ENCODE data around the gene TAS2R50.

TAS2R50 gene

GRCh38 chr12:10952645-10953044 lies 34.1 kb downstream of the TAS2R50 start:
- no peak for DNase-seq (ENCODE audit: low read depth in 3 of 3)

DNA sequence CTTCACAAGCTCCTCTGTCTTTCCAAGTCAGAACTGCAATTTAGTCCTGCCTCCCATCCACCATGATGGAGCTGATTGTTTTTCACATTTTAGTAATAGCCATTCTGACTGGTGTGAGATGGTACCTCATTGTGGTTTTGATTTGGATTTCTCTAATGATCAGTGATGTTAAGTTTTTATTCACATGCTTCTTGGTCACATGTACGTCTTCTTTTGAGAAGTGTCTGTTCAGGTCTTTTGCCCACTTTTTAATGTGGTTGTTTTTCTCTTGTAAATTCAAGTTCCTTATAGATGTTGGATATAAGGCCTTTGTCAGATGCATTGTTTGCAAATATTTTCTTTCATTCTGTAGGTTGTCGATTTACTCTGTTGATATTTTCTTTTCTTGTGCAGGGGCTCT lies 43.5 kb downstream of the TAS2R50 start:
- no peak for DNase-seq (ENCODE audit: low read depth in 3 of 3)

DNA sequence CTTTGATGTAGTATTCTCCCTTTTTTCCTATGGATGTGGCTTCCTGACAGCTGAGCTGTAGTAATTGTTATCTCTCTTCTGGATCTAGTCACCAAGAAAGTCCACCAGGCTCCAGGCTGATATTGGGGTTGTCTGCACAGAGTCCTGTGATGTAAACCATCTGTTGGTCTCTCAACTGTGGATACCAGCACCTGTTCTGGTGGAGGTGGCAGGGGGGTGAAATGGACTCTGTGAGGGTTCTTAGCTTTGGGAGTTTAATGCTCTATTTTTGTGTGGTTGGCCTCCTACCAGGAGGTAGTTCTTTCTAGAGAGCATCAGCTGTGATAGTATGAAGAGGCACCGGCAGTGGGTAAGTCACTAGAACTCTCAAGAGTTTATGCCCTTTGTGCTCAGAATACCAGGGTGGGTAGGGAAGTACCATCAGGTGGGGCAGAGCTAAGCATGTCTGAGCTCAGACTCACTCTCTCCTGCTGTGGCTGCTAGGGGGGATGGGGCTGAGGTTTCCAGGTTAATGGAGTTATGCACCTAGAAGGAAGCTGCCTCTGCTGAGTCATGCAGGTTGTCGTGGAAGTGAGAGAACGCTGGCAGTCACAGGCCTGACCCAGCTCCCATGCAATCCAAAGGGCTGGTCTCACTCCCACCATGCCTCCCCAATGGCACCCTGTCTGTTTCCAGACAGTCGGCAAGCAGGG lies 44.6 kb downstream of the TAS2R50 start:
- DNase-seq (ENCODE audit: low read depth in 3 of 3): no peak

DNA sequence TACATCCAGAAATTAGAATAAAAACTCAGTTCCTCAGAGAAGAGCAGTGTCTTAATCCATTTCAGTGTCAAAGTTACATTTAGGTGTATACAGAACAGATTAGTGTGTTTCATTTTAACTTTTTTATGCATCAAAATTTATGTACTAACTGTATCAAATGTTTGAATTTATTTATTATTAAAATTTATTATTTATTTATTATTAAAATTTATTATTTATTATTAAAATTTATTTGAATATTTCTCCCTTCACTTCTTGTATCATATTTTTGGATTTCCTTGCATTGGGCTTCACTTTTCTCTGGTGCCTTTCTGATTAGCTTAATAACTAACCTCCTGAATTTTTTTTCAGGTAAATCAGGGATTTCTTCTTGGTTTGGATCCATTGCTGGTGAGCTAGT lies 45.3 kb downstream of the TAS2R50 start:
- no peak for DNase-seq (ENCODE audit: low read depth in 3 of 3)

- DNase-seq (ENCODE audit: low read depth in 3 of 3): no peak
Observed at GRCh38 chr12:10940389-10940788, 46.3 kb downstream of the TAS2R50 start.

- no peak for DNase-seq (ENCODE audit: low read depth in 3 of 3)
Observed at GRCh38 chr12:10939163-10939562, 47.5 kb downstream of the TAS2R50 start, which contains the start of gene TAS2R14. TAS2R14 (minus strand) TSS chr12:10939263; CDS start chr12:10939207, 56 bp downstream.

GRCh38 chr12:10936506-10936905 lies 50.2 kb downstream of the TAS2R50 start:
- DNase-seq (ENCODE audit: low read depth in 3 of 3): no peak
